Activated CD8-positive, alpha-beta T cell treated with anti-CD3 and anti-CD28 coated beads for 36 hours (primary cell): ENCODE data around the gene CAPSL. TPM values are rescaled to one million over a fixed set of nuclear protein-coding genes. Genes with fewer than 3 reads are reported as not detected.

ENCODE experiments used
- ATAC-seq: fragments of 200-7000 bp; cut with Tn5 transposase; one replicate; pipeline ENCODE4 v1.10.0; 2021; ENCODE audit warnings: mild to moderate bottlenecking, moderate library complexity
- CTCF ChIA-PET: fragments of 350-600 bp; sonication (Branson Sonifier 250); formaldehyde crosslinking; loops from one replicate; lab custom pipeline; 2021; ENCODE audit warnings: antibody characterized with exemption; lab: Charles Lee
- POLR2A ChIA-PET: fragments of 350-600 bp; sonication (Branson Sonifier 250); formaldehyde crosslinking; loops from one replicate; lab custom pipeline; 2021; ENCODE audit warnings: antibody characterized with exemption; lab: Charles Lee
- DNase-seq: peaks from one replicate; pipeline ENCODE4 v3.0.0-alpha.2; 2020
- H3K27ac Mint-ChIP-seq: one replicate; pipeline ENCODE4 v1.8.0; 2021; ENCODE audit warnings: mild to moderate bottlenecking, mixed read lengths
- H3K27me3 Mint-ChIP-seq: one replicate; pipeline ENCODE4 v1.8.0; 2021; ENCODE audit warnings: mixed read lengths
- H3K36me3 Mint-ChIP-seq: one replicate; pipeline ENCODE4 v1.8.0; 2021; ENCODE audit warnings: low read depth, mixed read lengths
- H3K4me1 Mint-ChIP-seq: one replicate; pipeline ENCODE4 v1.8.0; 2021; ENCODE audit warnings: low read depth, mixed read lengths
- H3K4me3 Mint-ChIP-seq: one replicate; pipeline ENCODE4 v1.8.0; 2021; ENCODE audit warnings: mild to moderate bottlenecking, moderate library complexity, mixed read lengths
- H3K9me3 Mint-ChIP-seq: one replicate; pipeline ENCODE4 v1.8.0; 2021; ENCODE audit warnings: mixed read lengths
- intact Hi-C: fragments of 100-400 bp; cut with micrococcal nuclease; formaldehyde crosslinking; loops from one replicate; pipeline ENCODE4 v1.10.0; 2022
- total RNA-seq, 2 experiments: library from RNA; stranded (reverse); gene quantifications; one replicate each; pipeline ENCODE4 v1.2.3, GENCODE V29; 2021
- TF ChIP-seq, protein P1 (sequence below): fragments of 200-600 bp; IDR thresholded peaks from one replicate; pipeline ENCODE4 v1.8.0; 2022; ENCODE audit warnings: antibody characterized with exemption, mild to moderate bottlenecking

CAPSL gene
- total RNA-seq, 2 experiments from 2014 or later, result 0.43 to 0.56 TPM

DNA sequence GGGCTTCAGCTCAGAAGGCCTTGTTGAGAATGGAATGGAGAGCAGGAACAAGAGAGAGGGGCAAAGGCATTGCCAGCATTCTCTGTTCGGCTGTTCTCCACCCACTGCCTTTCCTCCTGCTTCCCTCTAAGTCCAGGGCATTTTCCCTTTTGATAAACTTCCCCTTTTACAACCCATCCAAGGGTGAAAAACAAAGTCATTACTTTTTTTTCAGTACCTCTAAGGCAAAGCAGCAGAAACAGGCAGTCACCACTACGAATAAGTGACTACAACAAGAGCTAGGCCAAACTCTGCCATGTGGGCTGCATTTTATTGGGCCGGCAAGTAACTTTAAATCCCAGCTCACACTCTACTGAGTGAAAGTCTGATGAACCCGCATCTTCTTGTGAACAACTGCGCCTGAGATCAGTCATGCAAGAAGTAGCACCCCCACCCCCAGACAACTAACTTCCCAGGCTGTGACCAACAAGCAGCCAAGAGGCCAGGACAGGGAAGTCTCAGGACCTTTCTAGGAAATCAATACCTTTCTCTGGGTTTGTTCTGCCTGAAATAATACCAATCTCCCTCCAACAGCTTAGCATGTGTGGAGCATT is 68.6 kb downstream of the CAPSL start:
- H3K27me3 Mint-ChIP-seq, result no peaks in the 10 kb centered on the region
- DNase-seq (no peak), ATAC-seq (peak; percentile 28)
- H3K4me1 Mint-ChIP-seq, result peaks cover 82% of the 10 kb centered on the region
- H3K36me3 Mint-ChIP-seq, result peaks cover 90% of the 10 kb centered on the region
- H3K27ac Mint-ChIP-seq, result peak overlapping the region; percentile 71
- ChIA-PET CTCF (interaction anchor here (0.8 to 2.7 kb wide), 7 partner anchors 11 to 219 kb away, joined by 3 to 9 read pairs (median 3); no protein-coding TSS in a partner anchor), POLR2A (interaction anchor here (0.7 to 2.8 kb wide), 9 partner anchors 9 to 57 kb away, joined by 3 to 27 read pairs (median 4); partner anchors contain the start of gene IL7R)
- H3K4me3 Mint-ChIP-seq, result no peak overlapping the region
- H3K9me3 Mint-ChIP-seq, result peaks cover 14% of the 10 kb centered on the region
- intact Hi-C loops, result no loop called here
- TF ChIP-seq, protein P1, sequence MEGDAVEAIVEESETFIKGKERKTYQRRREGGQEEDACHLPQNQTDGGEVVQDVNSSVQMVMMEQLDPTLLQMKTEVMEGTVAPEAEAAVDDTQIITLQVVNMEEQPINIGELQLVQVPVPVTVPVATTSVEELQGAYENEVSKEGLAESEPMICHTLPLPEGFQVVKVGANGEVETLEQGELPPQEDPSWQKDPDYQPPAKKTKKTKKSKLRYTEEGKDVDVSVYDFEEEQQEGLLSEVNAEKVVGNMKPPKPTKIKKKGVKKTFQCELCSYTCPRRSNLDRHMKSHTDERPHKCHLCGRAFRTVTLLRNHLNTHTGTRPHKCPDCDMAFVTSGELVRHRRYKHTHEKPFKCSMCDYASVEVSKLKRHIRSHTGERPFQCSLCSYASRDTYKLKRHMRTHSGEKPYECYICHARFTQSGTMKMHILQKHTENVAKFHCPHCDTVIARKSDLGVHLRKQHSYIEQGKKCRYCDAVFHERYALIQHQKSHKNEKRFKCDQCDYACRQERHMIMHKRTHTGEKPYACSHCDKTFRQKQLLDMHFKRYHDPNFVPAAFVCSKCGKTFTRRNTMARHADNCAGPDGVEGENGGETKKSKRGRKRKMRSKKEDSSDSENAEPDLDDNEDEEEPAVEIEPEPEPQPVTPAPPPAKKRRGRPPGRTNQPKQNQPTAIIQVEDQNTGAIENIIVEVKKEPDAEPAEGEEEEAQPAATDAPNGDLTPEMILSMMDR, result no peak

DNA sequence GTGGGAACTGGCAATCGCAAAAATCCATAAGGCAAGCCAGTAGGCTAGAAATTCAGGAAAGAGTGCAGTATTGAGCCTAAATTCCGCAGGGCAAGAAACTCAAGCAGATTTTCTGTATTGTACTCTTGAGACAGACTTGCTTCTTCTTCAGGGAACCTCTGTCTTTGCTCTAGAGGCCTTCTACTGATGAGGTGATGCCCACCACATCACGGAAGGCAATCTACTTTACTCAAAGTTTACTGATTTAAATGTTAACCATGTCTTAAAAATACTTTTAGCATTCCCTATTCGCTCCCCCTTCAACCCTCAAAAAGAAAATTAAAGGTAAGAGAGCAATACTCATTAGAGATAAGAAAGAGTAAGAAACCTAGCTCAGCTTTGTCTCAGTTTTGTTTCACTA is 70.4 kb downstream of the CAPSL start:
- intact Hi-C loops, result no loop called here
- no peak for DNase-seq

DNA sequence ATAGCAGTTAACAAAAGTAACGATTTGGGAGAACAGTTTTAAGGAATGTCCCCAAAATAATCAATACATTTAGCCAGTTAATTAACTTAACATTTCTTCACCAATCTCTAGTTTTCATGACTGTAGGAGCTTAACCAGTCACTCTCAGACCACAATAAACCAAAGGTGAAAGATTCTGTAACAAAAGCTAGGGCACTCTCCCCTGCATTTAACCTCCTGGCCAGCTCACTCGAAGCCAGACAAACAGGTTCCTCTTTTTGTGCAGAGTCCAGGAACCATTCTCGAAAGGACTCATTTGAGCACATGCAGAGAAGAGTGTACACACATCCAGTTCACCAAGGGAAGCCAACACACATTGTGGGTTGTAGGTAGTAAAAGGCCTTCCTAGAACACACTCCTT is 75.3 kb downstream of the CAPSL start:
- Mint-ChIP-seq H3K4me3 (peak overlapping the region; percentile 95), H3K36me3 (peaks cover 91% of the 10 kb centered on the region), H3K27me3 (no peaks in the 10 kb centered on the region), H3K9me3 (peaks cover 7% of the 10 kb centered on the region), H3K27ac (peak overlapping the region; percentile 97), H3K4me1 (peaks cover 80% of the 10 kb centered on the region)
- intact Hi-C loops, result no loop called here
- ChIA-PET CTCF (interaction anchor here (0.8 to 8.1 kb wide), 19 partner anchors 9 to 246 kb away, joined by 3 to 59 read pairs (median 4); partner anchors contain the start of gene SPEF2), POLR2A (interaction anchor here (0.8 to 15.5 kb wide), 12 partner anchors 9 to 87 kb away, joined by 3 to 168 read pairs (median 6); no protein-coding TSS in a partner anchor)
- DNase-seq (peak; percentile 45), ATAC-seq (peak; percentile 52)
- TF ChIP-seq, protein P1, result no peak

More for the DNA sequence above, 70.4 kb downstream of the CAPSL start:
- Mint-ChIP-seq H3K4me3 (no peak overlapping the region), H3K9me3 (peaks cover 16% of the 10 kb centered on the region), H3K27ac (peak overlapping the region; percentile 71), H3K4me1 (peaks cover 79% of the 10 kb centered on the region), H3K27me3 (no peaks in the 10 kb centered on the region), H3K36me3 (peaks cover 89% of the 10 kb centered on the region)
- CTCF ChIA-PET, result interaction anchor here (0.9 to 1.2 kb wide), 2 partner anchors 10 to 89 kb away, joined by 3 read pairs; no protein-coding TSS in a partner anchor
- POLR2A ChIA-PET, result interaction anchor here (1.2 kb wide), 1 partner anchor 13 kb away, joined by 4 read pairs; no protein-coding TSS in a partner anchor
- TF ChIP-seq, protein P1, result no peak
- ATAC-seq, result no peak

DNA sequence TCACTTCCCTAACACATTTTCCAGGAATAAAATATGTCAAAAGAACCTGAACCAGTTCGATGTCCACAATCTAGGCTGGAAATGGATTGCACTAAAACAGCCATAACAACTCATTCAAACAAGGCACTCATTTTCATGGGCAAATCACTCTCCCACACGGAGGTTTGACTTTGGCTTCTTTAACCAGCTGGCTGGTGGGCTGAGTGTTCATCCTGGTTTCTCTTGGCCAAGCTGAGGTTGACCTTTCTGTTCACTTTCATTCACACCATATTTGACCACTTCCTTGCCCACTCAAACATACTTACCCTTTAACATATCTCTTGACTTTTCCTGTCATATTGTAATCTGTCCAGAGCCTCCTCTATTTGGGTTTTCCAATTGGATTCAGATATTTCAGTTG is 76.3 kb downstream of the CAPSL start:
- ChIA-PET POLR2A (interaction anchor here (0.8 to 15.5 kb wide), 10 partner anchors 8 to 81 kb away, joined by 3 to 168 read pairs (median 8); no protein-coding TSS in a partner anchor), CTCF (interaction anchor here (1.1 to 8.1 kb wide), 12 partner anchors 8 to 245 kb away, joined by 3 to 59 read pairs (median 7); partner anchors contain the start of gene SPEF2)
- Mint-ChIP-seq H3K27ac (peak overlapping the region; percentile 97), H3K27me3 (no peaks in the 10 kb centered on the region), H3K4me1 (peaks cover 72% of the 10 kb centered on the region), H3K36me3 (peaks cover 91% of the 10 kb centered on the region), H3K4me3 (peak overlapping the region; percentile 95), H3K9me3 (peaks cover 6% of the 10 kb centered on the region)
- TF ChIP-seq, protein P1, result no peak
- intact Hi-C loops, result no loop called here
- ATAC-seq (no peak), DNase-seq (peak; percentile 50)
